H9 (cell line): ENCODE measurements around the gene ITGB6. TPM values are rescaled to one million over a fixed set of nuclear protein-coding genes. Genes with fewer than 3 reads are reported as not detected.

Source experiments
- DNase-seq: peaks from one replicate; pipeline ENCODE4 v3.0.0-alpha.2; 2017
- H2AFZ ChIP-seq: one replicate; pipeline ENCODE4 v1.6.1; 2013; ENCODE audit warnings: mild to moderate bottlenecking, low read length, control low read depth, moderate library complexity
- H2AK5ac ChIP-seq: 2 replicates; pipeline ENCODE4 v1.6.1; 2013; ENCODE audit warnings: low read length, control low read depth, mixed read lengths; ENCODE audit not compliant: insufficient read length
- H2BK120ac ChIP-seq: one replicate; pipeline ENCODE4 v1.6.1; 2013; ENCODE audit warnings: low read depth, mild to moderate bottlenecking, low read length, control low read depth, inconsistent platforms; ENCODE audit not compliant: poor library complexity, severe bottlenecking
- H2BK12ac ChIP-seq: 2 replicates; pipeline ENCODE4 v1.6.1; 2013; ENCODE audit warnings: low read length, control low read depth, mixed read lengths, low read depth; ENCODE audit not compliant: insufficient read length
- H2BK15ac ChIP-seq: 2 replicates; pipeline ENCODE4 v1.6.1; 2013; ENCODE audit warnings: low read depth, low read length, control low read depth
- H2BK20ac ChIP-seq: one replicate; pipeline ENCODE4 v1.6.1; 2013; ENCODE audit warnings: low read depth, mild to moderate bottlenecking, low read length, control low read depth, inconsistent platforms; ENCODE audit not compliant: poor library complexity, severe bottlenecking
- H2BK5ac ChIP-seq: 2 replicates; pipeline ENCODE4 v1.6.1; 2013; ENCODE audit warnings: low read length, control low read depth, mixed read lengths; ENCODE audit not compliant: insufficient read length
- H3K14ac ChIP-seq: 2 replicates; pipeline ENCODE4 v1.6.1; 2013; ENCODE audit warnings: low read length, control low read depth; ENCODE audit not compliant: insufficient read depth
- H3K18ac ChIP-seq: 2 replicates; pipeline ENCODE4 v1.6.1; 2013; ENCODE audit warnings: low read depth, mild to moderate bottlenecking, mixed read lengths, low read length, control low read depth; ENCODE audit not compliant: insufficient read length
- H3K23ac ChIP-seq: 2 replicates; pipeline ENCODE4 v1.6.1; 2013; ENCODE audit warnings: low read length, control low read depth, mixed read lengths, low read depth; ENCODE audit not compliant: insufficient read length
- H3K23me2 ChIP-seq: 2 replicates; pipeline ENCODE4 v1.6.1; 2013; ENCODE audit warnings: low read depth, mild to moderate bottlenecking, mixed read lengths, low read length, control low read depth; ENCODE audit not compliant: insufficient read length, poor library complexity, severe bottlenecking
- H3K27ac ChIP-seq: 2 replicates; pipeline ENCODE4 v1.5.1; 2013; ENCODE audit warnings: low read length, control low read depth, mixed read lengths, low read depth; ENCODE audit not compliant: insufficient read length
- H3K27me3 ChIP-seq: 2 replicates; pipeline ENCODE4 v1.6.1; 2013; ENCODE audit warnings: low read length, control low read depth, inconsistent platforms; ENCODE audit not compliant: insufficient read depth
- H3K4ac ChIP-seq: 2 replicates; pipeline ENCODE4 v1.6.1; 2013; ENCODE audit warnings: low read depth, mild to moderate bottlenecking, control low read depth, inconsistent platforms, low read length, moderate library complexity
- H3K4me1 ChIP-seq: 2 replicates; pipeline ENCODE4 v1.6.1; 2013; ENCODE audit warnings: low read length, control low read depth, inconsistent platforms; ENCODE audit not compliant: insufficient read depth
- H3K4me2 ChIP-seq: 2 replicates; pipeline ENCODE4 v1.6.1; 2013; ENCODE audit warnings: low read length, control low read depth, mixed read lengths; ENCODE audit not compliant: insufficient read length, insufficient read depth
- H3K56ac ChIP-seq: 2 replicates; pipeline ENCODE4 v1.6.1; 2013; ENCODE audit warnings: low read depth, mild to moderate bottlenecking, mixed read lengths, low read length, control low read depth; ENCODE audit not compliant: insufficient read length
- H3K79me1 ChIP-seq: 2 replicates; pipeline ENCODE4 v1.6.1; 2013; ENCODE audit warnings: low read depth, mild to moderate bottlenecking, moderate library complexity, low read length, control low read depth, inconsistent platforms; ENCODE audit not compliant: insufficient read depth, poor library complexity, severe bottlenecking
- H3K79me2 ChIP-seq: 2 replicates; pipeline ENCODE4 v1.6.1; 2013; ENCODE audit warnings: low read length, control low read depth, inconsistent platforms; ENCODE audit not compliant: insufficient read depth
- H3K9ac ChIP-seq: 2 replicates; pipeline ENCODE4 v1.6.1; 2013; ENCODE audit warnings: low read length, control low read depth, mixed read lengths; ENCODE audit not compliant: insufficient read length; ENCODE audit errors: extremely low read depth
- H3K9me3 ChIP-seq: one replicate; pipeline ENCODE4 v1.6.1; 2013; ENCODE audit warnings: low read depth, low read length, inconsistent platforms; ENCODE audit not compliant: control insufficient read depth
- H3T11ph ChIP-seq: one replicate; pipeline ENCODE4 v1.6.1; 2013; ENCODE audit warnings: mild to moderate bottlenecking, low read length, control low read depth, inconsistent platforms
- H4K20me1 ChIP-seq: one replicate; pipeline ENCODE4 v1.6.1; 2013; ENCODE audit not compliant: control insufficient read depth, insufficient read length, insufficient read depth
- H4K5ac ChIP-seq: 2 replicates; pipeline ENCODE4 v1.6.1; 2013; ENCODE audit warnings: low read depth, mild to moderate bottlenecking, mixed read lengths, low read length, control low read depth; ENCODE audit not compliant: insufficient read length
- H4K8ac ChIP-seq: replicated peaks from 2 replicates; pipeline ENCODE4 v1.6.1; 2013; ENCODE audit warnings: low read length, control low read depth, mixed read lengths, low read depth; ENCODE audit not compliant: insufficient read length
- H4K91ac ChIP-seq: 2 replicates; pipeline ENCODE4 v1.6.1; 2013; ENCODE audit warnings: low read depth, mild to moderate bottlenecking, moderate library complexity, mixed read lengths, low read length, control low read depth; ENCODE audit not compliant: insufficient read length
- H3K27ac Mint-ChIP-seq, 3 experiments: 2 replicates in 2 of 3; 3 replicates in 1 of 3; pipeline ENCODE4 v1.8.0; 2020 to 2021; ENCODE audit warnings: mixed read lengths in 3 of 3, mild to moderate bottlenecking in 1 of 3, moderate library complexity in 1 of 3
- H3K27me3 Mint-ChIP-seq: 2 replicates; pipeline ENCODE4 v1.8.0; 2021; ENCODE audit warnings: low read depth, mild to moderate bottlenecking, moderate library complexity, mixed read lengths
- H3K36me3 Mint-ChIP-seq, 3 experiments: 2 replicates in 2 of 3; 3 replicates in 1 of 3; pipeline ENCODE4 v1.8.0; 2020 to 2021; ENCODE audit warnings: low read depth in 3 of 3, mixed read lengths in 3 of 3; ENCODE audit not compliant: insufficient read depth in 1 of 3
- H3K4me1 Mint-ChIP-seq, 2 experiments: 2 replicates each; pipeline ENCODE4 v1.8.0; 2020; ENCODE audit warnings: mixed read lengths in 2 of 2
- H3K4me3 Mint-ChIP-seq, 2 experiments: 2 replicates in 1 of 2; 3 replicates in 1 of 2; pipeline ENCODE4 v1.8.0; 2020 to 2021; ENCODE audit warnings: mild to moderate bottlenecking in 2 of 2, mixed read lengths in 2 of 2, moderate library complexity in 1 of 2
- H3K9me3 Mint-ChIP-seq, 2 experiments: 2 replicates in 1 of 2; 3 replicates in 1 of 2; pipeline ENCODE4 v1.8.0; 2020; ENCODE audit warnings: mild to moderate bottlenecking in 2 of 2, mixed read lengths in 2 of 2, moderate library complexity in 1 of 2
- CTCF ChIP-seq: fragments of 200-600 bp; sonication (generic); conservative IDR thresholded peaks from 3 replicates; pipeline ENCODE4 v1.8.0; 2021; ENCODE audit warnings: antibody characterized with exemption, mild to moderate bottlenecking
- total RNA-seq: library from RNA; stranded (reverse); gene quantifications from 2 replicates; pipeline ENCODE4 v1.2.1, GENCODE V29; 2021

The ITGB6 gene
- total RNA-seq, 1 experiment from 2014 or later: not detected

- no peak for TF ChIP-seq CTCF
- H3K27ac Mint-ChIP-seq: no peak overlapping the region
- no peak for DNase-seq
These were observed 60.7 kb downstream of the ITGB6 start for GRCh38 chr2:160139350-160139749.

More at GRCh38 chr2:160139350-160139749, 60.7 kb downstream of the ITGB6 start:
- no peaks in the 10 kb centered on the region for H3K9me3 ChIP-seq
- H3K9ac ChIP-seq: no peak overlapping the region
- no peak overlapping the region for H2BK20ac ChIP-seq
- H4K91ac ChIP-seq: no peak overlapping the region
- H3K27me3 ChIP-seq: no peaks in the 10 kb centered on the region
- H3K79me2 ChIP-seq: no peaks in the 10 kb centered on the region
- no peaks in the 10 kb centered on the region for H3K9me3 Mint-ChIP-seq
- H3K23ac ChIP-seq: no peak overlapping the region
- H3K23me2 ChIP-seq: no peaks in the 10 kb centered on the region
- no peak overlapping the region for H3K4ac ChIP-seq
- H2AK5ac ChIP-seq: no peak overlapping the region
- H3K4me2 ChIP-seq: no peak overlapping the region
- no peaks in the 10 kb centered on the region for H3K4me1 ChIP-seq
- no peak overlapping the region for H2BK5ac ChIP-seq
- no peak overlapping the region for H3K56ac ChIP-seq
- H3K4me3 Mint-ChIP-seq: no peak overlapping the region
- H3K18ac ChIP-seq: no peak overlapping the region
- no peak overlapping the region for H2BK120ac ChIP-seq
- H4K5ac ChIP-seq: no peak overlapping the region
- H3K14ac ChIP-seq: no peak overlapping the region
- no peak overlapping the region for H2AFZ ChIP-seq
- H3T11ph ChIP-seq: no peak overlapping the region
- no peak overlapping the region for H4K8ac ChIP-seq
- H3K27ac ChIP-seq: no peak overlapping the region
- no peak overlapping the region for H2BK12ac ChIP-seq
- no peaks in the 10 kb centered on the region for H3K27me3 Mint-ChIP-seq
- H3K36me3 Mint-ChIP-seq: no peaks in the 10 kb centered on the region
- no peaks in the 10 kb centered on the region for H3K79me1 ChIP-seq
- 0 out of 4 replicates have a peak, but pooled peaks cover 0 to 2% of the 10 kb centered on the region in 2 experiments for H3K4me1 Mint-ChIP-seq
- no peaks in the 10 kb centered on the region for H4K20me1 ChIP-seq
- H2BK15ac ChIP-seq: no peak overlapping the region
